Nephron progenitor cell (in vitro differentiated cells): ENCODE measurements around the gene MTF1.

Source experiments
- DNase-seq: peaks from one replicate; pipeline ENCODE4 v3.0.0; 2021
- H3K27ac Mint-ChIP-seq: 2 replicates; pipeline ENCODE4 v1.8.0; 2021; ENCODE audit warnings: mild to moderate bottlenecking, moderate library complexity, mixed read lengths
- H3K27me3 Mint-ChIP-seq: 2 replicates; pipeline ENCODE4 v1.8.0; 2021; ENCODE audit warnings: mild to moderate bottlenecking, low read depth, mixed read lengths; ENCODE audit not compliant: poor library complexity
- H3K36me3 Mint-ChIP-seq: 2 replicates; pipeline ENCODE4 v1.8.0; 2021; ENCODE audit warnings: low read depth, mixed read lengths
- H3K4me1 Mint-ChIP-seq: 2 replicates; pipeline ENCODE4 v1.8.0; 2021; ENCODE audit warnings: mixed read lengths
- H3K4me3 Mint-ChIP-seq: 2 replicates; pipeline ENCODE4 v1.8.0; 2021; ENCODE audit warnings: mild to moderate bottlenecking, moderate library complexity, mixed read lengths
- H3K9me3 Mint-ChIP-seq: 2 replicates; pipeline ENCODE4 v1.8.0; 2021; ENCODE audit warnings: mild to moderate bottlenecking, moderate library complexity, mixed read lengths
- CTCF ChIP-seq: fragments of 200-600 bp; sonication (generic); IDR thresholded peaks from 2 replicates; pipeline ENCODE4 v1.5.0; 2021; ENCODE audit warnings: antibody characterized with exemption

The MTF1 gene

GRCh38 chr1:37851262-37851661 is 8.1 kb downstream of the MTF1 start:
- H3K36me3 Mint-ChIP-seq = peaks cover 21% of the 10 kb centered on the region

GRCh38 chr1:37850352-37850955 is 8.9 kb downstream of the MTF1 start:
- Mint-ChIP-seq H3K4me1 (peaks cover 4% of the 10 kb centered on the region), H3K36me3 (peaks cover 21% of the 10 kb centered on the region)
- no peak for DNase-seq

More at GRCh38 chr1:37851262-37851661, 8.1 kb downstream of the MTF1 start:
- Mint-ChIP-seq H3K9me3 (no peaks in the 10 kb centered on the region), H3K27me3 (no peaks in the 10 kb centered on the region), H3K27ac (no peak overlapping the region), H3K4me1 (peaks cover 4% of the 10 kb centered on the region), H3K4me3 (no peak overlapping the region)
- DNase-seq = no peak
- no peak for TF ChIP-seq CTCF

GRCh38 chr1:37849480-37849879 is 9.9 kb downstream of the MTF1 start:
- Mint-ChIP-seq H3K27me3 (no peaks in the 10 kb centered on the region), H3K36me3 (peaks cover 19% of the 10 kb centered on the region), H3K4me3 (no peak overlapping the region), H3K27ac (no peak overlapping the region), H3K9me3 (no peaks in the 10 kb centered on the region), H3K4me1 (no peaks in the 10 kb centered on the region)
- no peak for DNase-seq
- TF ChIP-seq CTCF = no peak

More at GRCh38 chr1:37850352-37850955, 8.9 kb downstream of the MTF1 start:
- Mint-ChIP-seq H3K27ac (no peak overlapping the region), H3K4me3 (no peak overlapping the region), H3K27me3 (no peaks in the 10 kb centered on the region), H3K9me3 (no peaks in the 10 kb centered on the region)
- TF ChIP-seq CTCF = no peak

GRCh38 chr1:37846647-37847339 is 12.6 kb downstream of the MTF1 start:
- Mint-ChIP-seq H3K4me3 (no peak overlapping the region), H3K27ac (peak overlapping the region; percentile 47), H3K27me3 (no peaks in the 10 kb centered on the region), H3K36me3 (peaks cover 5% of the 10 kb centered on the region), H3K9me3 (no peaks in the 10 kb centered on the region), H3K4me1 (no peaks in the 10 kb centered on the region)
- TF ChIP-seq CTCF = no peak
- no peak for DNase-seq

- DNase-seq = no peak
Observed at GRCh38 chr1:37845786-37846185, 13.6 kb downstream of the MTF1 start.

More at GRCh38 chr1:37845786-37846185, 13.6 kb downstream of the MTF1 start:
- Mint-ChIP-seq H3K4me3 (no peak overlapping the region), H3K4me1 (no peaks in the 10 kb centered on the region), H3K27me3 (no peaks in the 10 kb centered on the region), H3K9me3 (no peaks in the 10 kb centered on the region), H3K27ac (no peak overlapping the region), H3K36me3 (peaks cover 5% of the 10 kb centered on the region)
- TF ChIP-seq CTCF = no peak
